Esophagus muscularis mucosa (tissue), 4 donors: ENCODE data around the gene DYNC2I2. TPM values are rescaled to one million over a fixed set of nuclear protein-coding genes. Genes with fewer than 3 reads are reported as not detected.
"Not testable (repeated sequence)": the region's sequence is repeated elsewhere in the genome, so short reads cannot be mapped to it uniquely, and the experiment has no call there.

Source experiments
- DNase-seq: peaks from one replicate; pipeline ENCODE4 v3.0.0-alpha.2; 2017; ENCODE audit errors: extremely low spot score
- H3K27ac ChIP-seq, 4 donors: fragments of 200-600 bp; sonication (generic); replicated peaks in 1 of 4; 1 replicate in 3 of 4; 2 replicates in 1 of 4; pipeline ENCODE4 v1.5.1; 2016 to 2019; ENCODE audit warnings: mild to moderate bottlenecking in 1 of 4
- H3K27me3 ChIP-seq, 4 donors: fragments of 200-600 bp; sonication (generic); one replicate each; pipeline versions ENCODE4 v1.5.1 to v1.6.0; 2016 to 2019
- H3K36me3 ChIP-seq, 4 donors: fragments of 200-600 bp; sonication (generic); one replicate each; pipeline ENCODE4 v1.5.1; 2016 to 2019
- H3K4me1 ChIP-seq, 4 donors: fragments of 200-600 bp; sonication (generic); one replicate each; pipeline ENCODE4 v1.5.1; 2016 to 2019
- H3K4me3 ChIP-seq, 4 donors: fragments of 200-600 bp; sonication (generic); 1 replicate in 2 of 4; 2 replicates in 2 of 4; pipeline ENCODE4 v1.5.1; 2016 to 2019; ENCODE audit warnings: mild to moderate bottlenecking in 4 of 4, moderate library complexity in 1 of 4
- H3K9me3 ChIP-seq, 4 donors: fragments of 200-600 bp; sonication (generic); 1 replicate in 3 of 4; 2 replicates in 1 of 4; pipeline ENCODE4 v1.5.1; 2016 to 2019
- EP300 ChIP-seq: sonication (generic); formaldehyde crosslinking; IDR thresholded peaks from one replicate; pipeline ENCODE4 v1.6.1; 2017; ENCODE audit warnings: antibody characterized with exemption
- POLR2A ChIP-seq: fragments of 450-650 bp; IDR thresholded peaks from one replicate; pipeline ENCODE4 v1.6.1; 2017; ENCODE audit warnings: antibody characterized with exemption, moderate library complexity, mild to moderate bottlenecking, low read depth
- POLR2AphosphoS5 ChIP-seq, 2 donors: sonication (generic); formaldehyde crosslinking; IDR thresholded peaks; one replicate each; pipeline ENCODE4 v1.6.1; 2017; ENCODE audit warnings: antibody characterized with exemption in 2 of 2
- WGBS: methylation state at CpG from one replicate; pipeline ENCODE4 v1.1.5; 2018; 5-methylcytosine and 5-hydroxymethylcytosine counted together
- intact Hi-C: fragments of 100-400 bp; cut with DNase I; formaldehyde crosslinking; loops from one replicate; pipeline ENCODE4 v1.15.1; 2023
- total RNA-seq, 4 donors: library from RNA; depleted of rRNA; stranded (reverse); fragments of >200 nt; gene quantifications; one replicate each; pipeline versions ENCODE4 v1.1.0 to v1.2.1, GENCODE V29; 2016
- TF ChIP-seq, protein P1 (sequence below), 3 experiments: fragments of 200-600 bp in 2 of 3; fragments of 450-650 bp in 1 of 3; sonication (generic) in 2 of 3; IDR thresholded peaks; one replicate each; pipeline ENCODE4 v1.5.1; 2017 to 2019; ENCODE audit warnings: antibody characterized with exemption in 3 of 3, mild to moderate bottlenecking in 2 of 3, moderate library complexity in 1 of 3

Gene DYNC2I2
- total RNA-seq, 4 donors from 2014 or later, result 27.8 to 54.8 (median 39.2) TPM

GRCh38 chr9:128703616-128704355 is 47.1 kb upstream of the DYNC2I2 start:
- intact Hi-C loops, result loop anchor here (2.0 to 5.0 kb wide), 2 partner anchors 56 to 83 kb away; partner anchors contain the start of gene TBC1D13
- Histone ChIP-seq H3K9me3 (no peaks in the 10 kb centered on the region), H3K36me3 (peaks cover 0 to 23% (median 0%) of the 10 kb centered on the region in 4 donors), H3K27me3 (no peaks in the 10 kb centered on the region), H3K27ac (peak overlapping the region; percentile 74 to 85 (median 80)), H3K4me1 (peaks cover 6 to 27% (median 21%) of the 10 kb centered on the region in 4 donors), H3K4me3 (peak overlapping the region; percentile 69 to 81 (median 77))
- DNase-seq, result no peak
- WGBS, result 68% methylated on average over 25 of the region's 31 CpGs
- TF ChIP-seq POLR2A, result no peak
- peak in 1 of 2 donors; percentile 56 for TF ChIP-seq POLR2AphosphoS5 (IDR thresholded peaks at IDR 0.05)

GRCh38 chr9:128702949-128703615 is 46.4 kb upstream of the DYNC2I2 start:
- Histone ChIP-seq H3K9me3 (no peaks in the 10 kb centered on the region), H3K27me3 (no peaks in the 10 kb centered on the region), H3K27ac (peak overlapping the region; percentile 74 to 85 (median 80)), H3K36me3 (peaks cover 0 to 18% (median 0%) of the 10 kb centered on the region in 4 donors), H3K4me3 (peak overlapping the region; percentile 69 to 81 (median 77)), H3K4me1 (peaks cover 6 to 27% (median 21%) of the 10 kb centered on the region in 4 donors)
- 17% methylated on average over 16 of the region's 55 CpGs for WGBS
- TF ChIP-seq POLR2AphosphoS5 (IDR thresholded peaks at IDR 0.05) (no peak), EP300 (no peak), POLR2A (no peak)
- TF ChIP-seq, protein P1, sequence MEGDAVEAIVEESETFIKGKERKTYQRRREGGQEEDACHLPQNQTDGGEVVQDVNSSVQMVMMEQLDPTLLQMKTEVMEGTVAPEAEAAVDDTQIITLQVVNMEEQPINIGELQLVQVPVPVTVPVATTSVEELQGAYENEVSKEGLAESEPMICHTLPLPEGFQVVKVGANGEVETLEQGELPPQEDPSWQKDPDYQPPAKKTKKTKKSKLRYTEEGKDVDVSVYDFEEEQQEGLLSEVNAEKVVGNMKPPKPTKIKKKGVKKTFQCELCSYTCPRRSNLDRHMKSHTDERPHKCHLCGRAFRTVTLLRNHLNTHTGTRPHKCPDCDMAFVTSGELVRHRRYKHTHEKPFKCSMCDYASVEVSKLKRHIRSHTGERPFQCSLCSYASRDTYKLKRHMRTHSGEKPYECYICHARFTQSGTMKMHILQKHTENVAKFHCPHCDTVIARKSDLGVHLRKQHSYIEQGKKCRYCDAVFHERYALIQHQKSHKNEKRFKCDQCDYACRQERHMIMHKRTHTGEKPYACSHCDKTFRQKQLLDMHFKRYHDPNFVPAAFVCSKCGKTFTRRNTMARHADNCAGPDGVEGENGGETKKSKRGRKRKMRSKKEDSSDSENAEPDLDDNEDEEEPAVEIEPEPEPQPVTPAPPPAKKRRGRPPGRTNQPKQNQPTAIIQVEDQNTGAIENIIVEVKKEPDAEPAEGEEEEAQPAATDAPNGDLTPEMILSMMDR (IDR thresholded peaks at IDR 0.05), result no peak
- DNase-seq, result no peak
- intact Hi-C loops, result loop anchor here (2.0 to 5.0 kb wide), 2 partner anchors 56 to 84 kb away; partner anchors contain the start of gene TBC1D13

- Histone ChIP-seq H3K27me3 (no peaks in the 10 kb centered on the region), H3K27ac (peak within 1 kb of the TSS; percentile 74 to 85 (median 80)), H3K4me3 (peak within 1 kb of the TSS; percentile 69 to 81 (median 77)), H3K4me1 (peaks cover 6 to 27% (median 23%) of the 10 kb centered on the region in 4 donors), H3K36me3 (peaks cover 0 to 13% (median 0%) of the 10 kb centered on the region in 4 donors), H3K9me3 (no peaks in the 10 kb centered on the region)
- TF ChIP-seq, protein P1 (IDR thresholded peaks at IDR 0.05), result peak; percentile 86 to 92 (median 89)
- TF ChIP-seq POLR2A (no peak), EP300 (no peak), POLR2AphosphoS5 (IDR thresholded peaks at IDR 0.05) (peak; percentile 47 to 63)
- WGBS, result 0% methylated on average over 5 of the region's 65 CpGs
- DNase-seq, result no peak
- intact Hi-C loops, result loop anchor here (2.0 to 5.0 kb wide), 2 partner anchors 55 to 84 kb away; partner anchors contain the start of gene TBC1D13
These were observed 45.9 kb upstream of the DYNC2I2 start, which contains the start of gene PKN3 for GRCh38 chr9:128702445-128702948. TSS of gene PKN3 (plus strand) at chr9:128702503. CDS start at chr9:128702916, 413 bp downstream.

DNA sequence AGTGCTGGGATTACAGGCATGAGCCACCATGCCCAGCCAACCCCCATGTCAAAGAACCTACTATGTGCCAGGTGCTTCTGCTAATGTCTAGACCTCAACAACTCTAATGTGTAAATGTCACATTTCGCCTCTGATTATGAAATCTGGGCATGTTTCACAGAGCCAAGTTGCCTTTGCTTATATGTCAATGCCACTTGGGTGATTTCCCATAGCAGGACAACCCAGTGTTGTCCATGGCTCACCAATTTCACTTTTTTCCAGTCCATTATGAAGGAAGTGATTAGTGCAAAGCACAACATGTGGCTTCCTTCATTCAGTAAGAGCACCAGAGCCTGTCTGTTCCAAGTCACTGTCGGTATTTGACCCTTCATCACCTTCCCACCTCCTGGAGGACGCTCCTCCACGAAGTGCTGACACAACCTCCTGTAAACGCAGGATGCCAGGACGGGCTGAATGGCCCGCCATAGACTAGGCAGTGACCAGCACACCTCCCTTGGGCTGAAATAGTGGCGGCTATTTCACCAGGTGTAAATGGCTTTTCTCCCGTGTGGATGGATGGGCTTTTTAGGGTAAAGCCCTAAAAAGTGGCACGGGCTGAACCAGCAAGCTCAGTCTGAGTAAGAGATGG is 44.7 kb upstream of the DYNC2I2 start:
- intact Hi-C loops, result loop anchor here (5.0 kb wide), 1 partner anchor 54 kb away; no protein-coding TSS in a partner anchor
- Histone ChIP-seq H3K4me1 (peaks cover 6 to 27% (median 23%) of the 10 kb centered on the region in 4 donors), H3K9me3 (no peaks in the 10 kb centered on the region), H3K27me3 (no peaks in the 10 kb centered on the region), H3K4me3 (no peak overlapping the region), H3K36me3 (peaks cover 0 to 5% (median 2%) of the 10 kb centered on the region in 4 donors), H3K27ac (no peak overlapping the region)
- TF ChIP-seq EP300, result no peak
- TF ChIP-seq POLR2AphosphoS5 (IDR thresholded peaks at IDR 0.05), result no peak
- no peak for TF ChIP-seq POLR2A
- TF ChIP-seq, protein P1 (IDR thresholded peaks at IDR 0.05), result no peak
- 64% methylated on average over 10 of the region's 10 CpGs for WGBS
- DNase-seq, result no peak

- DNase-seq, intact Hi-C loops, H3K27ac ChIP-seq, H3K27me3 ChIP-seq, H3K4me3 ChIP-seq, H3K9me3 ChIP-seq: not testable (repeated sequence)
- Histone ChIP-seq H3K4me1 (peaks cover 6 to 27% (median 23%) of the 10 kb centered on the region in 4 donors), H3K36me3 (peaks cover 8 to 26% (median 19%) of the 10 kb centered on the region in 4 donors)
- 93% methylated on average over 30 of the region's 30 CpGs for WGBS
These were observed 42.6 kb upstream of the DYNC2I2 start for GRCh38 chr9:128699096-128699795.
